ENCODE measurements around the gene CGB7. TPM values are rescaled to one million over a fixed set of nuclear protein-coding genes. Genes with fewer than 3 reads are reported as not detected.
"Not testable (repeated sequence)": the region's sequence is repeated elsewhere in the genome, so short reads cannot be mapped to it uniquely, and the experiment has no call there.

CGB7 gene
- total and polyA plus RNA-seq, 2 experiments from 2014 or later, result 0.32 to 0.97 TPM

- H3K4me1 Mint-ChIP-seq; H3K36me3 ChIP-seq (ENCODE audit: insufficient read depth); ATAC-seq; H3K4me2 ChIP-seq; H3K36me3 Mint-ChIP-seq (ENCODE audit: low read depth); H3K79me2 ChIP-seq (replicated peaks; ENCODE audit: insufficient read depth); H3K4me3 Mint-ChIP-seq; H2AFZ ChIP-seq; H3K9me2 ChIP-seq (ENCODE audit: insufficient read depth); H4K20me1 ChIP-seq (replicated peaks; ENCODE audit: insufficient read depth); H3F3A ChIP-seq (replicated peaks; ENCODE audit: low read depth); H3K27me3 ChIP-seq (ENCODE audit: insufficient read depth); H3K27me3 Mint-ChIP-seq (ENCODE audit: insufficient read depth, low read depth, poor library complexity); H3K9me3 Mint-ChIP-seq; H3K4me1 ChIP-seq (ENCODE audit: insufficient read depth); H3K4me3 ChIP-seq; DNase-seq (ENCODE audit: low spot score); H3K27ac Mint-ChIP-seq; H3K27ac ChIP-seq (ENCODE audit: low read depth): not testable (repeated sequence)
Observed at GRCh38 chr19:49043548-49043947, 14.0 kb downstream of the CGB7 start, which contains the start of gene CGB5. TSS of gene CGB5 (plus strand) at chr19:49043848. CDS start at chr19:49044210, 362 bp downstream.

GRCh38 chr19:49042666-49043065, 14.9 kb downstream of the CGB7 start:
- H3K27ac ChIP-seq (ENCODE audit: low read depth); DNase-seq (ENCODE audit: low spot score); H3K9me2 ChIP-seq (ENCODE audit: insufficient read depth); H3K79me2 ChIP-seq (replicated peaks; ENCODE audit: insufficient read depth); H2AFZ ChIP-seq; H3K9me3 Mint-ChIP-seq; H3K4me1 Mint-ChIP-seq; H3K4me3 Mint-ChIP-seq; H3K4me1 ChIP-seq (ENCODE audit: insufficient read depth); H3K36me3 Mint-ChIP-seq (ENCODE audit: low read depth); H3F3A ChIP-seq (replicated peaks; ENCODE audit: low read depth); H4K20me1 ChIP-seq (replicated peaks; ENCODE audit: insufficient read depth); H3K27ac Mint-ChIP-seq; H3K27me3 ChIP-seq (ENCODE audit: insufficient read depth); H3K4me3 ChIP-seq; H3K36me3 ChIP-seq (ENCODE audit: insufficient read depth); ATAC-seq; H3K27me3 Mint-ChIP-seq (ENCODE audit: insufficient read depth, low read depth, poor library complexity); H3K4me2 ChIP-seq: not testable (repeated sequence)

- DNase-seq (ENCODE audit: low spot score), result no peak
- Histone ChIP-seq H2AFZ (no peak overlapping the region), H3K27me3 (ENCODE audit: insufficient read depth) (no peaks in the 10 kb centered on the region), H3K4me2 (no peak overlapping the region), H3K79me2 (replicated peaks; ENCODE audit: insufficient read depth) (no peaks in the 10 kb centered on the region), H3K9me2 (ENCODE audit: insufficient read depth) (no peaks in the 10 kb centered on the region), H3K27ac (ENCODE audit: low read depth) (no peak overlapping the region), H3K4me1 (ENCODE audit: insufficient read depth) (no peaks in the 10 kb centered on the region), H3F3A (replicated peaks; ENCODE audit: low read depth) (no peaks in the 10 kb centered on the region), H4K20me1 (replicated peaks; ENCODE audit: insufficient read depth) (no peaks in the 10 kb centered on the region), H3K36me3 (ENCODE audit: insufficient read depth) (no peaks in the 10 kb centered on the region), H3K4me3 (no peak overlapping the region)
- Mint-ChIP-seq H3K27me3 (ENCODE audit: insufficient read depth, low read depth, poor library complexity) (peaks cover 1% of the 10 kb centered on the region), H3K36me3 (ENCODE audit: low read depth) (no peaks in the 10 kb centered on the region), H3K9me3 (no peaks in the 10 kb centered on the region), H3K4me3 (no peak overlapping the region; the same call in 2 of the 3 replicates), H3K4me1 (no peaks in the 10 kb centered on the region; the same call in 2 of the 3 replicates), H3K27ac (no peak overlapping the region)
- no peak for TF ChIP-seq EZH2 (IDR thresholded peaks at IDR 0.05; ENCODE audit: low read depth, unreplicated experiment)
- no peak for TF ChIP-seq EZH2phosphoT487 (IDR thresholded peaks at IDR 0.05; ENCODE audit: unreplicated experiment)
- TF ChIP-seq CREB1 (CRISPR knock-in tag; IDR thresholded peaks at IDR 0.05; ENCODE audit: low read depth), result no peak
- TF ChIP-seq JUNB (IDR thresholded peaks at IDR 0.05; ENCODE audit: unreplicated experiment), result no peak
- TF ChIP-seq REST (IDR thresholded peaks at IDR 0.05; ENCODE audit: unreplicated experiment), result no peak
- no peak for TF ChIP-seq ETS1 (IDR thresholded peaks at IDR 0.05)
- no peak for TF ChIP-seq STAT1 (IDR thresholded peaks at IDR 0.05; ENCODE audit: unreplicated experiment)
- TF ChIP-seq POLR2AphosphoS5 (IDR thresholded peaks at IDR 0.05; ENCODE audit: low read depth), result no peak
- no peak for TF ChIP-seq ZNF114 (CRISPR knock-in tag; IDR thresholded peaks at IDR 0.05)
- ATAC-seq, result no peak
Observed at GRCh38 chr19:49042177-49042576, 15.4 kb downstream of the CGB7 start.

- H3K4me1 Mint-ChIP-seq; H3K4me1 ChIP-seq (ENCODE audit: insufficient read depth); H3K27me3 ChIP-seq (ENCODE audit: insufficient read depth); H3K36me3 Mint-ChIP-seq (ENCODE audit: low read depth); H2AFZ ChIP-seq; H3K79me2 ChIP-seq (replicated peaks; ENCODE audit: insufficient read depth); H3F3A ChIP-seq (replicated peaks; ENCODE audit: low read depth); H3K9me3 Mint-ChIP-seq; H3K4me2 ChIP-seq; H3K27ac ChIP-seq (ENCODE audit: low read depth); H3K4me3 Mint-ChIP-seq; ATAC-seq; H3K27ac Mint-ChIP-seq; H4K20me1 ChIP-seq (replicated peaks; ENCODE audit: insufficient read depth); DNase-seq (ENCODE audit: low spot score); H3K4me3 ChIP-seq; H3K36me3 ChIP-seq (ENCODE audit: insufficient read depth); H3K9me2 ChIP-seq (ENCODE audit: insufficient read depth): not testable (repeated sequence)
- peaks cover 11% of the 10 kb centered on the region for H3K27me3 Mint-ChIP-seq (ENCODE audit: insufficient read depth, low read depth, poor library complexity)
Observed at GRCh38 chr19:49039736-49040135, 17.8 kb downstream of the CGB7 start.

Data from GM23338 (cell line).